Amniotic epithelial cell (primary cell): ENCODE data around the gene ITPK1.

Source experiments
- DNase-seq: peaks from one replicate; pipeline ENCODE4 v3.0.0-alpha.2; 2010; ENCODE audit warnings: low read depth

The ITPK1 gene

DNA sequence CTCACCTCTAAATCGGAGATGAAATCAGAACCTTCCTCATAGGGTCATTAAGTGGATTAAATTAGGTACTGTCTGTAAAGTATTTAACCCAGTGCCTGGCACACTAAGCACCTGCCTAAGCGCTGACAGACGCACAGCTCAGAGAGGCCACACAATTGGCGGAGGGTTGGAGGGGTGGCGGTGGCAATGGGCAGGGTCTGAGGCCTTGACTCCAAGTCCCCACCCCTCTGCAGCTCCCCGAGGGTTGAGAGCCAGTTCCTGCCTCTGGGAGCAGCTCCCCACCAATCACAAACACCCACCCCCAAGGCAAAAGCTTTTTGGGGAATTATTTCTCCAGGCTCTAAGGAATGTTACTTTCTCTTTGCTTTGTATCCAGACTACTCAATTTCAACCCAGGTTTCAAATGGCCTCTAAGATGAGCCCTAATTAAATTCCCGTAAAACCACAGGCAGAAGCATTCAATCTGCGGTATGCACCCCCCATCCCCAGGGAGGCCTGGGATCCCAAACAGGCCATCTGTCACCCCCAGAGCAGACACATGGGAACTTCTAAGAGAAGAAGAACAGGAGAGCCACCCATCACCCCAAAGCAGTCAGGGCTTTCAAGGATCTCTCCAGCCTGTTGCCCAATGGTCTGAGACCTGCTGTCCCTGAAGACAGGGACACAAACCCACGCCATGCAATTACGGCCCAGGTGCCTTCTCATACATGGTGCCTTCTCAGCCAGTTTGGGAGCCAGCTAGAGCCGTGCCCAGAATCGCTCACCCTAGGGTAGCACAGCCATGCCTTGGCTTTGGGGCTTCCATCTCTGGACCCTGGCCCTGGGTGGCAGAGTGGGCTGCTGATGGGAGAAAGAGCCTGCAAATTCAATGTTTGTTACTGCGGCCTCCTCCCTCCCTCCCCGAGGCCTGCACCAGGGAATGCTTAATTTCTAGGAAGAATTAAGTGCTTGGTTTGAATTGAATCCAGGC lies 126.7 kb downstream of the ITPK1 start:
- DNase-seq, result no peak

DNA sequence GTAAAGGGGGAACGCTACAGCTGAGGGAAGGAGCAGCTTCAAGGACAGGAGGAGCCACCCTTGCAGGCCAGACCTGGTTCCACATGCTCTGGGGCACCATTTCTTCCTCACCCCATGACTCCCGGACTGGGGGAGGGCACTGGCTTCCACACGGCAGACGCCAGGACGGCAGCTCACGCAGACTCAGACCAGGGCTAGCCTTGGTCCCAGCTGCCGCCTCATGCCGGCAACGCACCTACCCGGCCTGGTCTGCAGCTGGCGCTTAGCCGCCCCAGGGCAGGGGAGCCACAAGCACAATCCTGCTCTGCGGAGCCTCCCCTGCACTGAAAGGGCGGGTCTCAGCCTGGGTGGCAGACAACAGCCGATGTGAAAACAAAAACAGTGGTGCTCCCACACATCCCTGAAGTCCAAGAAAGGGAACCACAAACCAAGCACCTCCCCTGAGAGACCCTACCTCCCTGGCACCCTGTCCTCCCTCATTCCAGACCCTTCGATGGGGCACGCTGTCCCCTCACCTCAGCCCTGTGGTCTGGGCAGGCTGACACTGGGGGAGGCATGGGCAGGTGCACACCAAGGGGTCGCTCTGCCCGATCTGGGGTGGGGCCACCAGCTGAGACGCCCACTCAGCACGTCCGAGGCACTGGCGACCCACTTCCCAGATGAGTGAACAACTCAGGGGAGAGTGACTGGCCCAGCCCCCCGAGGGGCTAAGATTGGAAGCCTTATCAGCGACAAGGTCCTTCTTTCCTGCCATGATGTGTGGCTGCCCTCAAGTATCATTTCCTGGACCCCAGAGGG lies 127.8 kb downstream of the ITPK1 start:
- DNase-seq, result no peak

DNA sequence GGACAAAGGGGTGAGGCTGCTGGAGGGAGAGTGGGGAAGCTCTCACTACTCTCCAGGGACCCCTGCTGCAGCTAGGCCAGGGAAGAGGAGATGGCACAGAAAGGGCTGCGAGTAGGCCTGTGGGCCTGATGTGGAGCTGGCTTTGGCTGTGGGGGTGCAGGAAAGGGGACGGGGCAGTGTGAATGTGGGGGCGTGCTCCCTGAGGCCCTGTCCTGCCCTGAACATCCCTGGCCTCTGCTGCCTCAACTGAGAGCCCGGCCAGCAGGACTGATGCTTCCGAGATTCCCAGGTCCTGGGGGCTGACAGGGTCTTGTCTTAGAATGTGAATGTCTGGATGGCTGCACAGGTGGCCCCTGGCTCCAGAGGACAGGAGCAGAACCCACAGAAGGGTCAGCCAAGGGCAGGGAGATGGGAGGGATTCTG lies 128.6 kb downstream of the ITPK1 start:
- no peak for DNase-seq

DNA sequence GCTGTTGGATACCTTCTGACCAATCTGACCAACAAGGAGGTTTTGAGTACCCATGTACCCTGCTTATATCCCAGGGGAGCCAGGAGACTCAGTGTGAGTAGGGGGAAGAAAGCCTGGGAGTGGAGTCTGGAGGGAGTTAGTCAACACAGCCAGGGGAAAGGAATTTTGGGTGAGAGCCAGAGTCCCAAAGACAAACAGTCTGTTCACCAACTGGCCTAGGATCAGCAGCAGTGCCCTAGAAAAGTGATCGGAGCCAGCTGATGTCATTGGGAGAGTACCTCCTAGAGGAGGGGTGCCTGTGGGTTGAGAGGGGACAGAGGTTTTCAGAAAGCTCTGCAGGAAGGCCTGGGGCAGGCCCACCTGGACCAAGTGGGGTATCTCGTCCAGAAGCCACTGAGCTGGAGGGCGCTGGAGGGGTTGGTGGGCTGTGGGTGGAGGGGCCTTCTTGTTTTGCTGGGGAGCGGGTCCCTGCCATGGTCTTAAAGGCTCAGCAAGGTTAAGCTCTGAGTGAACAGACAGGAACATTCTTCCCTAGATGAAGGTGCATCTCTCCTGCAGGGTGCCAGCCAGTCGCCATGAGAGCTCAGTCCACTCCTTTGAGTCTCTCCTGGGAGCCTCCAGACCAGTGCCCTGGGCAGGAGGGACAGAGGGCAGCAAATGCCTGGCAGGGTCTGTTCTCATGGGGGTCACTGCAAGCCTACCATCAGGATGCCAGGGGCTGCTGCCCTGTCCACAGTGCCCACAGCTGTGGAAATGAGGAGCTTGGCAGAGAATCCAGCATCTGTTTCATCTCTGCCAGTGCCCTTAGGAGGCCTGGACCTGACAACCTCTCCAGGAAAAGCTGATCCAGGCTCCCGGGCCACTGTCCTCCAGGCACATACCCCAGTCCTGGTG lies 129.2 kb downstream of the ITPK1 start:
- DNase-seq, result peak; percentile 14

- no peak for DNase-seq
Observed at GRCh38 chr14:92985521-92985920, 130.2 kb downstream of the ITPK1 start.

- no peak for DNase-seq
Observed at GRCh38 chr14:92984896-92985295, 130.8 kb downstream of the ITPK1 start.

- no peak for DNase-seq
Observed at GRCh38 chr14:92984082-92984788, 131.5 kb downstream of the ITPK1 start.

- no peak for DNase-seq
Observed at GRCh38 chr14:92982956-92983355, 132.8 kb downstream of the ITPK1 start.

DNA sequence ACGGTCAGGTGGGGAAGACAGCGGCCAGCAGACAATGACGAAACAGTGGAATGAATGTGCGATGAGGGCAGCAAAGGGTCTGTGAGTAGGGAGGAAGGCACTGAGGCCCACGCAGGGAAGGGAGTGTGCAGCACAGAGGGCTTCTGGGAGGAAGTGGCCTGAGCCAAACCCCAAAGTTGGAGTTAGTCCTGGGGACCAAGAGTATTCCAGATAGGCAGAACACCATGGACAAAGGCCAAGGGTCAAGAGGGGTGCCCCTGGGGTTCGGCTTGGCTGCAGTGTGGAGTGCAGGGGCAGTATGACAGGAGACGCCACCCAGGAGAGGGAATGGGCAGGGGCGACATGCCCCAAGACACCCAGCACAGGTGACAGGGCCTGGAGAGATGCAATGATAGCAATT lies 134.0 kb downstream of the ITPK1 start:
- DNase-seq, result no peak

GRCh38 chr14:92980866-92981265 lies 134.9 kb downstream of the ITPK1 start:
- DNase-seq, result no peak

GRCh38 chr14:92978229-92979021 lies 137.3 kb downstream of the ITPK1 start:
- no peak for DNase-seq

- no peak for DNase-seq
Observed at GRCh38 chr14:92976268-92976667, 139.5 kb downstream of the ITPK1 start.

DNA sequence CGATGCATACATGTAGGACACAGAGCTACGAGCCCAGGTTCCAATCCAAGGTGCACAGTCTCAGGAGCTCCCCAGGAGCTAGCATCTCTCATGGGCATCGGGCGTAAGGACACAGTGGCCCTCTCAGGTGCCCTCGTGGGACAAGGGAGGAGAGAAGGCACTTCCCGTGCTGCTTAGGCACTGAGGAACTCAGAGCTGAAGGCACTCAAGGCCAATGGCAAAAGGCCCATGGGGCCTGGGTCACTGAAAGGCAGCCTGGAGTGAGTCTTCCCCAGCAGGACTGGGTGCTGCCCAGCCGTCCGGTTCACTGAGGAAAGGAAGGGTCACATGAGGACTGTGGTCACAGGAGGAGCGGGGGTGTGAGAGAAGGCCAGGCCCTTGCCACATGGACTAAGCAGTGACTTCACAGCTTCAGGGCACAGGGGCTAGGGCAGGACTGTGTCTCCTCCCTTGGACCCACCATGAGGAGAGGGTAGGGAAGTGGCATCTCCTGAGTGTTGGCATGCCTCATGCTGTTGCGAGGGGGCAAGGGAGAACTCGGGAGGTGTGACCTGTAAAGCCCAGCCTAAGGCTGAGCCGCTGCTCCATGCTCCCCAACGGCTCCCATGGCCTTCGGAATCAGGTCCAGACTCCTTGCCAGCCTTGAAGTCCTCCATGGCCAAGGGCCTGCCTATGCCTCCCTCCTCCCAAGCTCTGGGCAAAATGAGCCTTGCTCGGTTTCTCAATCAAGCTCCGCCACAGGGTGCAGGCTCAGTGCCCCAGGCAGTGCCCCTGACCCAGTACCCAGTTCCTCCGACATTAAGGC lies 141.0 kb downstream of the ITPK1 start:
- DNase-seq, result no peak

DNA sequence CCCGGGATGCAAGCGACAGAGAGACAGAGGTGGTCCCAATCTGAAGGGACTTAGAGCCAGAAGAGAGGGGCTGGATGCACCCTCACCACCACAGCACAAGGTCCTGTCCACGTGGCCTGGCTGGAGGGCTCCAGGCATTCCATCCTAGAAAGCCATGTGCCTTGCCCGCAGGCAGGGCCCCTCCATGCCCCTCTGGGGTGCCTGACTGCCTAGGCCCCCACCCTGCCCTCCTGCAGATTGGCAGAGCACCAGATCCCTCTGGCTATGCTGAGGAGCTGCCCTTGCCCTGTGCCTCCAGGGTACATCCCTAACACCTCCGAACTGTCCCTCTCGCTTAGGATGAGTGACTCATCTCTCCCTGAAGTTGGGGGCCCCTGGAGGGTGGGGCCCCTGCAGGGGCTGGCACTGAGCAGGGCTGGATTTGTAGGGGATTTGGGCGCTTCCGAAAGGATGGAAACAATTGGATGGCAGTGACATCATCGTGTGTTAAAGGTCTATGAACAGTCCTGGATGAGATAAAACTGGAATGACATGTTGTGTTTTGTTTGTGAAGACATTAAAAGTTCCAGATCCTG lies 141.8 kb downstream of the ITPK1 start:
- DNase-seq, result no peak

- DNase-seq, result peak; percentile 27
Observed at GRCh38 chr14:92973261-92973797, 142.4 kb downstream of the ITPK1 start.

DNA sequence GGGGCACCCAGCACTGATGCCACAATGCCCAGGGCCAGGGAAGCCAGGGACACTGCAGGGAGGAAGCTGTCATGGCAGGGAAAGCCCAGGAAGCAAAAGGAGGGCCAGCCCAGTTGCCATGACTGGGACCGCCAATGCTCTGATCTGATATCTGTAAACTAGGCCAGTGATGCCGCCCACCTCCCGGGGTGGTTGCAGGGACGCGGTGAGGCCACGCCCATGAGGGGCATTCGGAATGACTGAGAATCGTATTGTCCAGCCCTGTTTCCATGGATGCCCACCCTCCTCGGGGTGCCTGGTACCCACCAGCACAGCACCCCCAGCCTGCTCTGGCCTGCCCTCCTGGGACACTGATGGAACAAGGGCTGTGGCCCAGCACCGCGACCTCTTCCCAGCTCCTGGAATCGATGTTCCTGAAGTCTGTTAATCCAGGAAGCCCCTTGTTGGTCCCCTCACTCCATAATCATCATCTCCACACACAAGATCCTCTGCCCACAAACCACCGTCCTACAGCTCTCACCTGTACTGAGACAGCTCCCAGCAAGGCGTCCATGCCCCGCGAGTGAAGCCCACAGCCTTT lies 144.0 kb downstream of the ITPK1 start:
- no peak for DNase-seq

DNA sequence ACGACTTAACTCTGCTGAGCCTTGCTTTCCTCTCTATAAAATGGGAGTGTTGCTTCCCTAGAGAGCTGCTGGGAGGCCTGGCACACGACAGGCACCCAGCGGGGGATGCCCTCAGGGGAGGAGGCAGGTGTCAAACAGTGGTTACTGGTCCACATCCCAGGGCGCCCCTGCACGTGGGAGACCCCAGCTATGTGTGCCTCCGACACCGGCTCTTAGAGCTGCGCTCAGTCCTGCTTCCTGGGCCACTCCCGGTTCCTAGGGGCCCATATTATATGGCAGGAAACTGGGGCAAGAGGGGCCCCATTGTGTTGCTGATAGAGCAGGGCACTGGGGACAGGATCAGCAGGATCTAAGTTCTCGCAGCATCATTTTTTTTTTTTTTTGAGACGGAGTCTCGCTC lies 145.5 kb downstream of the ITPK1 start:
- DNase-seq, result no peak

DNA sequence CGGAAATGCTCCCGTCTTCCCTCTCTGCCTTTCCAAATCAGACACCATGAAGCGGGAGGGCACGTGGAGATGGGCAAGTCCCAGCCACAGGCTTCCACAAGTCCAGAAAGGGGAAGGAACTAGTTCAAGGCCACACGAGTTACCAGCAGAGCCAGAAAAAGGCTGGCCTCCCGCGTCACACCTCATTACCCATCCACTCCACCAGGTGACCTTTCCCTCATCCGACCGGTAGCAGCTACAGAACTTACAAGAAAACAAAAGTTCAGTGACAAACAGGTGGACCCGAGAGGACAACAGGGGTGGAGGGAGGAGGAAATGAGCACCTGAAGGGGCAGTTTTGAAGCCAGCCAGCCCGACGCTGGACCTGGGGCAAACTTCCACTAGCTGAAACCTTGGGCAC lies 145.9 kb downstream of the ITPK1 start:
- no peak for DNase-seq

- no peak for DNase-seq
Observed at GRCh38 chr14:92969430-92969829, 146.3 kb downstream of the ITPK1 start.
